ENCODE measurements around the gene LRPPRC.

DNA sequence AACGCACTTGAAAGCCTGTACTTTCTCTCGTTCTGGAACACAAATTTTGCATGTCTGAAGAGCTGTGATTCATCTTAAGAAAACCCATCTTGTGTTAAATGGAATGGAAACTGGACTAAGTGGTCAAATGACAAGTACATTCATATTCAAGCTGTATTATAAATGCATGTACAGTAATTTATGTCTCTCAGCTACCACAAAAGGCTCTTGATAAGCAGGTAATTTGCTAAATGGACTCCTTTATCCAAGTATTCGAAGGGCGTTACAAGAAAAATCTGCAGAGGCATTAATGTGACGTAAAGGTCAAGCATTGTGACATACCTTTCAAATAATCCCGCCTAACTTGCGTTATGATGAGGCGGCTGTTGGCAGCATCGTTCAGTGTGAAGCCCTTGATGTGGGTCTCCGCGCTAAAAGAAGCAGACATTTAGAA, 90.4 kb downstream of the LRPPRC start:
- no peak for TF ChIP-seq CTCF (IDR thresholded peaks at IDR 0.05; ENCODE audit: insufficient read depth, low read length, poor library complexity, severe bottlenecking)
- TF ChIP-seq EZH2phosphoT487 (conservative IDR thresholded peaks at IDR 0.05; ENCODE audit: low read length), result no peak
